HG03378 (cell line): ENCODE measurements around the gene NLE1.
"Not testable (repeated sequence)": the region's sequence is repeated elsewhere in the genome, so short reads cannot be mapped to it uniquely, and the experiment has no call there.

Experiments
- ATAC-seq: cut with Tn5 transposase; IDR thresholded peaks from one replicate; pipeline ENCODE4 v1.9.1; 2021; ENCODE audit warnings: mild to moderate bottlenecking, moderate library complexity; ENCODE audit not compliant: unreplicated experiment

The NLE1 gene

DNA sequence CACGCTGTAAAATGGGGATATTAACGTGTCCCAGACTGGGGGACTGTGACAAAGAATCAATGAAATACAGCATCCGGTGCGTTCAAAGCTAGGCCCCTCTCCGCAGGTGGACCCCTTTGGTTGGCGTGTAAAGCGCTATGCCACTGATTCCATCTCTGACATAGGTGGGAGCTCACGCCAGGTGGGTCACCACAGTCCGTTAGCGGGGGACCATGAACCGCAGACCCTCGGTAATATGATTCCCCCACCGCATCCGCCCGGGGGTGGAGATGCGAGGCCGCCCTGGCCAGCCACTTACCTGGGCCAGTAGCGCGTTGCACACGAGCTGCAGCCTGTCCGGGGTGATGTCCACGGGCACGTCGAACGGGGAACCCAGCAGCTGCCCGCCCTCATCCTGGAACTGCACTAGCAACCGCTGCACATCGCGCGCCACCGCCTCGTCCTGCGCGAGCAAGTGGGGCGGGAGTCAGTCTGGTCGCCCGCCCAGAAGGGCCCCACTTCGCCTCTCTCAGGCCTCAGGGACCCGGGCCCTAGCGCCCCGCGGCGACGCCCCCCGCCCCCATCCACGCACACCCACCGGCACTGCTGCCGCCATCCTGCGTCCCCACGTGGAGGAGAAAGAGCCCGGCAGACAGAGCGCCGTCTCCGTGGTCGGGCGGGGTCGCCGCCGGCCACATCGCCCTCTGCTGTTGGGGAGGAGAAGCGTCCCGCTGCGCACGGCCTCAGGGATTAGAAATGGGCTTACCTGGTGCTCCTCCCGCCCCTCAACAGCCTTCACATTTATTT lies at the start of gene NLE1:
TSS of gene NLE1 (minus strand) at position 623 of the 786 bp plus-strand sequence. CDS start at position 595, 28 bp downstream.
- ATAC-seq = no peak

DNA sequence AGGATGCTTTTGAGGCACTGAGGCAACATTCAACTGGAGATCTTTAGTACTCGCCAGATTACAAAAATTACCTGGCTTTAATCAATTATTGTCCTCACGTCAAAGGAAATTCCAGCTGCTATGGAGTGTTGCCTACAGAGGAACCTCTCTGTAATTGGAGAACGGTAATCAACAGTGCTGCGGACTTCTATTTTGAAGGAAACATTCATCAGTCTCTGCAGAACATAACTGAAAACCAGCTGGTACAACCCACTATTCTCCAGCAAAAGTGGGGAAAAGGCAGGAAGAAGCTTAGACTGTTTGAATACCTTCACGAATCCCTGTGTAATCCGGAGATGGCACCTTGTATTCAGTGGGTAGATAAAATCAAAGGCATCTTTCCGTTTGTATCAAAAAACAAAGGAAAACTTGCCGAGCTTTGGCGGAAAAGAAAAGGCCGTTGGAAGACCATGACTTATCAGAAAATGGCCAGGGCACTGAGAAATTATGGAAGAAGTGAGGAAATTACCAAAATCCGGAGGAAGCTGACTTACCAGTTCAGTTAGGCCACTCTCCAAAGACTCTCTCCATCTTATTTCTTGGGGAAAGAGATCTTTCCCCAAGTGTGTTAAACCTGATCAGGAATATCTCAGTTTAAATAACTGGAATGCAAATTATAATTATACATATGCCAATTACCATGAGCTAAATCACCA lies 49.0 kb upstream of the NLE1 start:
- ATAC-seq = no peak

DNA sequence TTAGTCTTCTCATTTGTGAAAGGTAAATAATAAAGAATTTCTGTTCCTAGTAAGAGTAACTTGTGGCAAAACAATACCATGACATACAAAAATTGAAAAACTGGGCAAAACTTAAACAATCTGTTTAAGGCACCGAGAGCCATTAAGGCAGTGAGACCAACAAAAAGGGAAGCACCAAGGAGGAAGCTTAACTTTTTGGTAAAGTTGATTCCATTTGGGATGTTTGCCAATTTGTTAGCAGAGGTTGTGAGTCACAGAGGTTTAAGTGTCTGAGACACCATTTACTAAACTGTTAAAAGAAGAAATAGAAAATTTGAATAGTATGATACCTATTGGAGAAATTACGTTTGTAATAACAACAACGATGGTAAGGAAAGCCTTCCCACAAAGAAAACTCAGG lies 47.2 kb upstream of the NLE1 start:
- ATAC-seq = no peak

DNA sequence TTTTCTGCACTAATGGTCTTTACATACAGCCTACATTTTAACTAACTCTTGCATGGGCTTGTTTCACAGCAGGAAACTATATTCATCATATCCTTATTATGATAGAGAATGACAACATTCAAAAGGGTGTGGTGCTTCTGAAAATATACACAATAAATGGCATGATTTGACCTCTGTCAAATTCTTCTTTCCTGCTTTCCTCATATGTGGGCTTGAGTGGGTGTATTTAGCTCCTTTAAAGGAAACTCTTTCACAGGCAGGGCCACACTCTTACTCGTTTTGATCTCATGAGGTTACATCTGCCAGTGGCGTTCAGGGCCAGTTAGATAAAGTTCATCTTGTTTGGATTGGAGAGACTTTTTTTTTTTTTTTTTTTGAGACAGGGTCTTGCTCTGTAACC lies 46.0 kb upstream of the NLE1 start:
- no peak for ATAC-seq

DNA sequence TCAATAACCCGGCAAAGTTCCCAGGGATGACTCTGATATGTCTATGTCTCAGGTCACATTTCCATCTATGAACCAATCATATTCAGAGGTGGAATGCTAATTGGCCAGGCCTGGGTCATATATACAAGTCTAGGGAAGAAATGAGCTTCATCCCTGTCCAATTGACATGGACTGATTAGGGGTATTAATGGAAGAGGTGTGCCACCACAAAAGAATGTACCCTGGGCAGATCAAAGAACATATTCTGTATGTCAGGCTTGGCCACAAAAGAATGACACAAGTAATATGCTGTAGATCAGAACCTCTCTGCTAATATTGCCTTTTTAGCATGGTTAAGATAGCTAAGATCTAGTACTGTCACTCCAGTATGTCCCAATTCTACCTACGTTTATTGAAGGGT lies 45.4 kb upstream of the NLE1 start:
- no peak for ATAC-seq

DNA sequence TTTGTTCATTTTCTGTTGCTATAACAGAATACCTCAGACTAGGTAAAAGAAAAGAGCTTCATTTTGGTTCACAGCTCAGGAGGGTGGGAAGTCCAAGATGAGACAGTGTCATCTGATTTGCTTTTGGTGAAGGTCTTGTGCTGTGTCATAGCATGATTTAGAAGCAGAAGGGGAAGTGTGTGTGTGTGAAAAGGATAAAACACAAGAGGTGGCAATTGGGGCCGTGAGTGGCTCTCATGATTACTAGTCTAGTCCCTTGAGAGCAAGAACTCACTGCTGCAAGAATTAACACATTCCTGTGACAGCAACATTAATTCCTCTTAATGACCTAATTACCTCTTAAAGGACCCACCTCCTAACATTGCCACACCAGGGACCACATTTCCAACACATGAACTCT lies 43.7 kb upstream of the NLE1 start:
- ATAC-seq = no peak

DNA sequence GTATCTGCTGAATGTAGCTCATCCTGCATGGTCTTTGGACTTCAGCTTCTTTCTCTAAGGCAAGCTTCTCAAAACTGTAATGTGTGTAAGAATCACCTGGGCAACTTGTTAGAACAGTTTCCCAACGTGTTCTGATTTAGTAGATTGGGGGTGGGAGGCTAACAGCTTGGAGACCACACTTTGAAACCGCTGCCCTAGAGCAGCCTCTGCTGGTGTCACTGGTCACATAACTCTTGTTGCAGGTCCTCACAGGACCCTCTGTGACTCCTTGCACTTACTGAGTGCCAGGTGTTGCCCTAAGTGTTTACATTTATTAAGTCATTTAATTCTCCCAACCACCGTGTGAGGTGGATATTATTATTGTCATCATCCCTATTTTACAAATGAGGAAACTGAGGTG lies 42.2 kb upstream of the NLE1 start:
- ATAC-seq = no peak

DNA sequence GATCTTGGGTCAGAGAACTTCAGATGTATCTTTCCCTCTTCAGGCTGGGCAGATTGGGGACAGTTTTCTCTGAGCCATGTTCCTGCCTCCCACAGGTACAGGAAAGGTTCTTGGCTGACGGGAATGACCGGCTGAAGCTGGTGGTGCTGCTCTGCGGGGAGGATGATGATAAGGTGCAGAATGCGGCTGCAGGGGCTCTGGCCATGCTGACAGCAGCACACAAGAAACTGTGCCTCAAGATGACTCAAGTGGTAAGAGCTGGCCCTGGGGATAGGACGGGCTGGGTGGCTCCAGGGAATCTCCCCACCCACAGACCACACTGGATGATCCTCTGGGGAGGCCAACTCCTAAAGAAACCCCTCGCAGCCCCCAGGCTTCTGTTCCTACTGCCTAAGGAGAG lies 41.2 kb upstream of the NLE1 start:
- no peak for ATAC-seq

DNA sequence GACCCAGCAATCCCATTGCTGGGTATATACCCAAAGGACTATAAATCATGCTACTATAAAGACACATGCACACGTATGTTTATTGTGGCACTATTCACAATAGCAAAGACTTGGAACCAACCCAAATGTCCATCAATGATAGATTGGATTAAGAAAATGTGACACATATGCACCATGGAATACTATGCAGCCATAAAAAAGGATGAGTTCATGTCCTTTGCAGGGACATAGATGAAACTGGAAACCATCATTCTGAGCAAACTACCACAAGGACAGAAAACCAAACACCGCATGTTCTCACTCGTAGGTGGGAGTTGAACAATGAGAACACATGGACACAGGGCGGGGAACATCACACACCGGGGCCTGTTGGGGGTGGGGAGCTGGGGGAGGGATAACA lies 37.3 kb upstream of the NLE1 start:
- ATAC-seq = not testable (repeated sequence)

DNA sequence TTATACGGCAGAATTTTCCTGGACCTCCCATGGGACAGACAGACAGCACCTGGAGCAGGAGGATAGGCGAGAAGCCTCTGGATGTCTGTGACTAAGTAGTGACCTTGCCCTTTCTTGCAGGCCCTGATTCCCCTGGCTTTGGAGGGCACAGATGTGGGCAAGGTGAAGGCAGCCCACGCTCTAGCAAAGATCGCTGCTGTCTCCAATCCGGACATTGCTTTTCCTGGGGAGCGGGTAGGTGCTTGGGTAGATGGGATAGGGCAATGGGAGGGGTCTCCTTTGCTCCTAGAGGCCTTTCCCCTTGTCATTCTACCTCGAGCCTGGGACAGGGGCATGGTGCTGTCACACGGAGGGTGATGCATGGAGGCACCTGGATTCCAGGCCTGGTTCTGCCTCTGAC lies 34.8 kb upstream of the NLE1 start:
- ATAC-seq = no peak

DNA sequence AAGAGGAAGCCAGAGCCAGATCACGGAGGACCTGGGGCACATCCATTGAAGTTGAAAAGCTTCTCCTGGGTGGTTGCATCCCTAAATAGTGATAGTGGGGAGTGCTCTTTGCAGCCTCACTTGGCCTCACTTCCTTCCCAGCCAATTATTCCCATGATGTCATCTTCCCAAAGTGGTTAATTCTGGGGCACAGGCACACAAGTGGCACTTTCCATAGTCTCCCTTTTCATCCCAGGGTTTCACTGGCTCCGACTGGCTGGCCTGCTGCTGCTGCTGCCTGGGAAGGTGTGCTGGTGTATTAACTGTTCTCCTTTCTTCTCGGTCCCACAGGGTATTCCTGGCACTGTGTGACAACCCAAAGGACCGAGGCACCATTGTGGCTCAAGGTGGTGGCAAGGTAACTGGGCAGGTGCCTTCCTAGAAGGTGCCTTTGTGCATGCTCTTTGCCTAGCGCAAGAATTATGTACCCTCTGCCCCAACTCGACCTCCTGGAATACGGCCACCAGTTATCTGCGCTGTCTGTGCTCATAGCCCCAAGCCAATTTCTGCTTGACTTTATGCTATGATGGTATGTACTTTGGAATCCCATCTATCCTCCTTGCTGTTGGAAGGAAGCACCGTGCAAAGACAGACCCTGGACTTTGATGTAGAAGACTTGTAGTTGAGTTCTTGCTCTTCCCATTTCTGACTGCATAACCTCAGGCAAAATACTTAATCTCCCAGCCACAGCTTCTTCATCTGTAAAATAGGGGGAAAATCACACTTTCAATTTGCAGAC lies 33.7 kb upstream of the NLE1 start:
- ATAC-seq = no peak

DNA sequence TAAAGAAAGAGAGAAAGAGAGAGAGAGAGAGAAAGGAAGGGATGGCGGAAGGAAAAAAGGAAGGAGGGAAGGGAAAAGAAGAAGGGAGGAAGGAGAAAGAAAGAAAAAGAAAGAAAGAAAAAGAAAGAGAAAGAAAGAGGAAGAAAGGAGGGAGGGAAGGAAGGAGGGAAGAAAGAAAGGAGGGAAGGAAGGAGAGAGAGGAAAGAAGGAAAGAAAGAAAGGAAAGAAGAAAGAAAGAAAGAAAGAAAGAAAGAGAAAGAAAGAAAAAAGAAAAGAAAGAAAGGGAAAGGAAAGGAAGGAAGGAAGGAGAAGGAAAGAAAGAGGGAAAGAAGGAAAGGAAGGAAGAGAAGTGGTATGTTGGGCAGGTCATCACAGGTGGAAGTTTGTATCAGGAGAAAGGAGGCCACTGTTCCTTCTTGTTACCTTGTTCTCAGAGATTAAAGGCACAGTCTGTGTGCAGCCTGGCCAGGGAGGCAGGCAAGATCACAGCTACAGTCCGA lies 32.8 kb upstream of the NLE1 start:
- ATAC-seq = no peak

DNA sequence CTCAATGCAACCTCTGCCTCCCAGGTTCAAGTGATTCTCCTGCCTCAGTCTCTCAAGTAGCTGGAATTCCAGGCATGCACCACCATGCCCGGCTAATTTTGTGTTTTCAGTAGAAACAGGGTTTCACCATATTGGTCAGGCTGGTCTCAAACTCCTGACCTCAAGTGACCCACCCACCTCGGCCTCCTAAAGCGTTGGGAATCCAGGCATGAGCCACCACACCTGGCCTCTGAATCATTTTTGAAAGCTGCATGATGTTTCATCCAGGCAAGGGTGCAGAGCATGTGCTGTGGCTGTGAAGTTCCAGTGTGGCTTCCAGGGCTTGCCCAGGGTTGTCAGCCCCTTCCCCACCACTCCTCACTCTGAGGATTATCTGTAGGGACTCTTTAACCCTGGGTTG lies 30.2 kb upstream of the NLE1 start:
- not testable (repeated sequence) for ATAC-seq

DNA sequence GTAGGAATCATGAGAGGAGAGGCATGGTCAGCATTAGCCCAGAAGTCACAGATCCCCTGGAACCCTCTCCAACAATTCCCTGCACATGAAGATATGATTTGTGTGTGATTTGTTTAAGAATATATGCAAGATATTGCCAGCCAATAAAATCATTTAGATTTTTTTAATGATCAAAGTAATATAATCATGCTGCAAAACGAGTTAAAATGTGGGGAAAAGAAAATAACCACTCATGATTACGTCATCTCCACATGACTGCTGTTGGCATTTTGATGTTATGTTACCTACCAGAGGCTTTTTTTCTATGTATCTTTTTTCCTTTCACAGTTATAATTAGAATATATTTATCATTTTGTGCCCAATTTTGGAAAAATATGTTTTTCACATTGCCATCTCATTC lies 29.7 kb upstream of the NLE1 start:
- ATAC-seq = no peak

DNA sequence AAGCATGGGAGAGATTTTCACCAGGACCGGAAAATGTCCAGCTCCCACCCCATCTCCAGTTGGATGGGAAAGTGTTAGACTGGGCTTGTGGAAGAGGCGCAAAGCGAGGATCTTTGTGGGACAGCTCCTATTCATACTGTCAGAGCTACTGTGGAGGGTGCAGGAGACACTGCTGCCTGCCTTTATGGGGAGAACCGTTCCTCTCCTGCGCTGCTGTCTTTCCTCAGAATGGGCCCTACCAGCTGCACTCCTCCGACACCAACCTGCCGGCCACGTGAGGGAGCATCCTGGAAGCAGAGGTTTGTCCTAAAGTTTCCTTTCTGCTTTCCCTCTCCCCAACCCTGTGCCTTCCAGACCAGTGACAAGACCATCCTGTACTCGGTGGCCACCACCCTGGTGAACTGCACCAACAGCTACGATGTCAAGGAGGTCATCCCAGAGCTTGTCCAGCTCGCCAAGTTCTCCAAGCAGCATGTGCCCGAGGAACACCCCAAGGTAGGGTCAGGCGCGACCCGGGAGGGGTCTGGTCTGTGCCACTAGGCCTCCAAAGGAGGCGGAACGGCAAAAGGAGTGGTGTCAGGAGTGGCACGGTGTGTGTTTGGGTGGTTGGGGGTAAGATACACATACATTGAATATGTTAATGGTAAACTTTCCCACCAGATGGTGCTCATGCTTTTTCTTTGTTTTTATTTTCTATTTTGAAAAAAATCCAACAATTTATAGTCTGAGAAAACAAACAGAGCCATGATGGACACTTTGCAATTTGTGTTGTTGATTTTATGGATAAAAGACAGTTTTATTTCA lies 29.1 kb upstream of the NLE1 start:
- no peak for ATAC-seq

DNA sequence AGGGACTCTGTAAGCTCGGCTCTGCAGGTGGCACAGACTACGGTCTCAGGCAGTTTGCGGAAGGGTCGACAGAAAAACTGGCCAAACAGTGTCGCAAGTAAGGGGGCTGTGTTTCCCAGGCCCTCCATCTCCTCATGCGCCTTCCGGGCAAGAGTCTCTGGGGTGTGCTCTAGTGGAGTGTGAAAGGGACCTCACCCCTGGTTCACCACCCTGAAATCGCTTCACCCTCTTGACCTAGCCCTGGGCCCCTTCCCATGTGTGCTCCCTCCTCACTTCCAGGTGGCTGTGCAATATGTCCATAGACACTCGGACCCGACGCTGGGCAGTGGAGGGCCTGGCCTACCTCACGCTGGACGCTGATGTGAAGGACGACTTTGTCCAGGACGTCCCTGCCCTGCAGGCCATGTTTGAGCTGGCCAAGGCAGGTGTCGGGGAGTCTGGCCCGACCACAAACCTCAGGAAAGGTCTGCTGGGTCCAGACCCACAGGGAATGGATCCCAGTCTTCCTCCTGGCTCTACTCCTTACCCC lies 27.8 kb upstream of the NLE1 start:
- no peak for ATAC-seq

DNA sequence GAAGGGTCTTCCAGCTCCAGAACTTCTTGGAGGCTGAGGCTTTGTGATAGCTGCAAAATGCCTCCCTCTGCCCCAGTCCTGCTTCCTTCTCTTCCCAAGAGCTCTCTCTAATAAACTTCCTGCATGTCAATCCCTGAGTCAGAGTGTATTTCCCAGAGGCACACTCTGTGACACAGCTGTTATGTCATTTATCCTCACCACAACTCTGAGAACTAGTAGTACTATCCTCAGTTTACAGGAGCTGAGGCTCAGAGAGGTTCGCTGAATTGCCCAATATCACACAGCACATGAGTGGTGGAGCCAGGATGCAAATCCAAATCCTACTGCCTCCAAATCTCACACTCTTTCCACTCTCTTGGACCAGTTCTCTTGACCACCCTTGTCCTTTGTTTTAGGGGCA lies 25.6 kb upstream of the NLE1 start:
- ATAC-seq = no peak

DNA sequence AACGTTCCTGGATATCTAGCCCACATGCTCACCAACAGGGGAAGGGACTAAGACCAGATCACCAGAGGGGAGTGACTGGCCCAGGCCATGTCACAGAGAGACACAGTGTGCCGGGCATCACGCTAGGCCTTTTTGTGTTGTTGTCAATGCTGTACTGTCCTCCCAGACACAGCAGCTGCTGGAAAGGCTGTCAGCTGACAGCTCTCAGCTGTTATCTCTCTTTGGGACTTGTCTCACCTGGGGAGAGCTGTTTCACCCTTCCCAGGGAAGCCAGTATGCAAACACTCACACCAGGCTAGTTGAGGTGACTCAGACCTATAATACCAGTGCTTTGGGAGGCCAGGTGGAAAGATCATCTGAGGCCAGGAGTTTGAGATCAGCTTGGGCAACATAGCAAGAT lies 24.9 kb upstream of the NLE1 start:
- ATAC-seq = no peak

DNA sequence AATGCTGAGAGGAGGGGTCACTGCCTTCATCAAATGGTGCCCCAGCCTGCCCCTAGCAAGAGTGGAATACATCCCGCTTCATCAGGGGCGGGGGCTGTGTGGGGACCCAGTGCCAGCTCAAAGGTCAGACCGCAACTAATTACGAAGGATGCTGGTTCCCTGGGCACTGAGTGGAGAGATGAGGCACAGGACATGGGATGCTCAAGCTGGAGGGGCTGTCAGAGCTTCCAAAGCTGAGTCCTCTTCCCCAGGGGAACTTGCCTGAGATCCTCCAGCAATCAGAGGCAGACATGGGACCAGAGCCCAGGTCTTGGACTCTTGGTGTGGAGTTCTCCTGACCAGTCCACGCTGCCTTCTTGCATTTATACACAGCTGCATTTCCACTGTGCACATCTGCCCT lies 24.4 kb upstream of the NLE1 start:
- ATAC-seq = no peak

DNA sequence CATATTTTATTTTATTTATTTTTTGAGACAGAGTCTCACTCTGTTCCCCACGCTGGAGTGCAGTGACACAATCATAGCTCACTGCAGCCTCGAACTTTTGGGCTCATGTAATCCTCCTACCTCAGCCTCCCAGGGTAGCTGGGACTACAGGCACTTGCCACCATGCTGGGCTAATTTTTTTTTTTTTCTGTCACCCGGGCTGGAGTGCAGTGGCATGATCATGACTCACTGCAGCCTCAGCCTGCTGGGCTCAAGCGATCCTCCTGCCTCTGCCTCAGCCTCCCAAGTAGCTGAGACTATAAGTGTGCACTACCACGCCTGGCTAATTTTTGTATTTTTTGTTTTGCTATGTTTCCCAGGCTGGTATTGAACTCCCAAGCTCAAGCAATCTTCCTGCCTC lies 22.6 kb upstream of the NLE1 start:
- no peak for ATAC-seq

DNA sequence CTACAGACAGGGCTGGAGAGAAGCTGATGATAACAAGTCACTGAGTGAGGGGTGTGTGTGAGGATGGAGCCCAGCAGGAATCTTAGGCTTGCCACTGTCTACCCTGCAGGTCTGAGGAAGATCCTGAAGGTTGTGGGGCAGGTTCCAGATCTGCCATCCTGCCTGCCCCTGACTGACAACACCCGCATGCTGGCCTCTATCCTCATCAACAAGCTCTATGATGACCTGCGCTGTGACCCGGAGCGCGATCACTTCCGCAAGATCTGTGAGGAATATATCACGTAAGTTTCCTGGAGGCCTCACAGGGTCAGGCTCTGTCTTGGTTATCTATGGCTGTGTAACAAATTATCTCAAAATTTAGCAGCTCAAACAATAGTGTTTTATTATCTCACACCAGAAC lies 21.8 kb upstream of the NLE1 start:
- ATAC-seq = no peak
